Measurements from ENCODE around the gene CDK15.

GRCh38 chr2:201796478-201796865 is 9.9 kb upstream of the CDK15 start:
- TF ChIP-seq ESRRA (IDR thresholded peaks at IDR 0.05; ENCODE audit: borderline replicate concordance, low read length) (no peak), REST (IDR thresholded peaks at IDR 0.05) (no peak), CHD2 (IDR thresholded peaks at IDR 0.05; ENCODE audit: low read length, partially characterized antibody) (no peak), MYC (IDR thresholded peaks at IDR 0.05; ENCODE audit: borderline replicate concordance, low read length) (no peak), TP53 (CRISPR knock-in tag; IDR thresholded peaks at IDR 0.05) (no peak), RAD21 (conservative IDR thresholded peaks at IDR 0.05 in 1 of 2, IDR thresholded peaks at IDR 0.05 in 1 of 2) (no peak), EP300 (IDR thresholded peaks at IDR 0.05) (no peak), POLR2A (IDR thresholded peaks at IDR 0.05; ENCODE audit: low read length) (no peak), ZSCAN20 (CRISPR knock-in tag; IDR thresholded peaks at IDR 0.05) (no peak), POLR2AphosphoS2 (conservative IDR thresholded peaks at IDR 0.05; ENCODE audit: low read length) (no peak), CEBPB (IDR thresholded peaks at IDR 0.05) (no peak)
- TF ChIP-seq, protein P1, sequence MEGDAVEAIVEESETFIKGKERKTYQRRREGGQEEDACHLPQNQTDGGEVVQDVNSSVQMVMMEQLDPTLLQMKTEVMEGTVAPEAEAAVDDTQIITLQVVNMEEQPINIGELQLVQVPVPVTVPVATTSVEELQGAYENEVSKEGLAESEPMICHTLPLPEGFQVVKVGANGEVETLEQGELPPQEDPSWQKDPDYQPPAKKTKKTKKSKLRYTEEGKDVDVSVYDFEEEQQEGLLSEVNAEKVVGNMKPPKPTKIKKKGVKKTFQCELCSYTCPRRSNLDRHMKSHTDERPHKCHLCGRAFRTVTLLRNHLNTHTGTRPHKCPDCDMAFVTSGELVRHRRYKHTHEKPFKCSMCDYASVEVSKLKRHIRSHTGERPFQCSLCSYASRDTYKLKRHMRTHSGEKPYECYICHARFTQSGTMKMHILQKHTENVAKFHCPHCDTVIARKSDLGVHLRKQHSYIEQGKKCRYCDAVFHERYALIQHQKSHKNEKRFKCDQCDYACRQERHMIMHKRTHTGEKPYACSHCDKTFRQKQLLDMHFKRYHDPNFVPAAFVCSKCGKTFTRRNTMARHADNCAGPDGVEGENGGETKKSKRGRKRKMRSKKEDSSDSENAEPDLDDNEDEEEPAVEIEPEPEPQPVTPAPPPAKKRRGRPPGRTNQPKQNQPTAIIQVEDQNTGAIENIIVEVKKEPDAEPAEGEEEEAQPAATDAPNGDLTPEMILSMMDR (IDR thresholded peaks at IDR 0.05): no peak
- TF ChIP-seq, protein P2, sequence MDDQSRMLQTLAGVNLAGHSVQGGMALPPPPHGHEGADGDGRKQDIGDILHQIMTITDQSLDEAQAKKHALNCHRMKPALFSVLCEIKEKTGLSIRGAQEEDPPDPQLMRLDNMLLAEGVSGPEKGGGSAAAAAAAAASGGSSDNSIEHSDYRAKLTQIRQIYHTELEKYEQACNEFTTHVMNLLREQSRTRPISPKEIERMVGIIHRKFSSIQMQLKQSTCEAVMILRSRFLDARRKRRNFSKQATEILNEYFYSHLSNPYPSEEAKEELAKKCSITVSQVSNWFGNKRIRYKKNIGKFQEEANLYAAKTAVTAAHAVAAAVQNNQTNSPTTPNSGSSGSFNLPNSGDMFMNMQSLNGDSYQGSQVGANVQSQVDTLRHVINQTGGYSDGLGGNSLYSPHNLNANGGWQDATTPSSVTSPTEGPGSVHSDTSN (IDR thresholded peaks at IDR 0.05): no peak

Data from A549 (cell line).